Thoracic aorta (tissue), 2 donors: ENCODE results near the gene MYO1E. TPM values are rescaled to one million over a fixed set of nuclear protein-coding genes. Genes with fewer than 3 reads are reported as not detected.

Source experiments
- ATAC-seq: fragments of 150-250 bp; one replicate; pipeline ENCODE4 v1.8.0; 2017; ENCODE audit warnings: low read depth; ENCODE audit not compliant: insufficient number of reproducible peaks, low FRiP score
- DNase-seq: peaks from one replicate; pipeline ENCODE4 v3.0.0-alpha.2; 2020; ENCODE audit warnings: low spot score
- H3K27ac ChIP-seq, 2 donors: fragments of 200-600 bp; sonication (generic); 1 replicate in 1 of 2; 2 replicates in 1 of 2; pipeline ENCODE4 v1.5.1; 2016; ENCODE audit warnings: mild to moderate bottlenecking in 2 of 2, moderate library complexity in 2 of 2
- H3K27me3 ChIP-seq: fragments of 200-600 bp; sonication (generic); replicated peaks from 2 replicates; pipeline ENCODE4 v1.6.0; 2016; ENCODE audit warnings: mild to moderate bottlenecking; ENCODE audit not compliant: insufficient read depth
- H3K36me3 ChIP-seq: fragments of 200-600 bp; sonication (generic); one replicate; pipeline ENCODE4 v1.5.1; 2016
- H3K4me1 ChIP-seq, 2 donors: fragments of 200-600 bp; sonication (generic); 1 replicate in 1 of 2; 2 replicates in 1 of 2; pipeline versions ENCODE4 v1.5.1 to v1.6.0; 2016; ENCODE audit warnings: low read depth in 2 of 2, mild to moderate bottlenecking in 1 of 2; ENCODE audit not compliant: control insufficient read depth in 1 of 2
- H3K4me3 ChIP-seq: fragments of 200-600 bp; sonication (generic); 2 replicates; pipeline ENCODE4 v1.5.1; 2016; ENCODE audit warnings: mild to moderate bottlenecking
- H3K9me3 ChIP-seq: fragments of 200-600 bp; sonication (generic); 2 replicates; pipeline ENCODE4 v1.5.1; 2016
- CTCF ChIP-seq: fragments of 200-600 bp; sonication (generic); IDR thresholded peaks from one replicate; pipeline ENCODE4 v1.5.1; 2019; ENCODE audit warnings: antibody characterized with exemption
- total RNA-seq, 2 donors: library from RNA; depleted of rRNA; stranded (reverse); fragments of >200 nt; gene quantifications; one replicate each; pipeline versions ENCODE4 v1.1.0 to v1.2.3, GENCODE V29; 2016

MYO1E gene
- total RNA-seq, 2 donors from 2014 or later: 56.2 to 121 TPM

- no peaks in the 10 kb centered on the region for H3K9me3 ChIP-seq
- H3K27me3 ChIP-seq: no peaks in the 10 kb centered on the region
- no peak for TF ChIP-seq CTCF
- H3K27ac ChIP-seq: no peak overlapping the region
- peaks cover 18 to 46% of the 10 kb centered on the region in 2 donors for H3K4me1 ChIP-seq
- ATAC-seq (no peak), DNase-seq (no peak)
- no peak overlapping the region for H3K4me3 ChIP-seq
- no peaks in the 10 kb centered on the region for H3K36me3 ChIP-seq
Observed at GRCh38 chr15:59352189-59352588, 20.5 kb downstream of the MYO1E start.

DNA sequence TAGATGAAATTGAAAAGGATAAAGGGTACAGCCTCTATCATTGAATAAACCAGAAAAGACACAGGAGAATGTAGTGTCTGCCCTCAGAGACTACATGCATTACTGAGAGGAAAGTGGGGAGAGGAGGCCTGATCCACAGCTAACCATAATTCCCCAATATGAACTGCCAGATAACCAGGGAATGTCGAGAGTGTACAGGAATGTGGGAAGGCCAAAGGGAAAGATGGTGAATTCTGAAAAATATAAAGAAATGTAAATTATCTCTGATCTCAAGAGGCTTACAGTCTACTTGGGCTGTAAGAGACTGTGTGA is 22.3 kb downstream of the MYO1E start:
- no peak for DNase-seq
- H3K27me3 ChIP-seq: no peaks in the 10 kb centered on the region
- TF ChIP-seq CTCF: no peak
- no peaks in the 10 kb centered on the region for H3K9me3 ChIP-seq
- peaks cover 23 to 59% of the 10 kb centered on the region in 2 donors for H3K4me1 ChIP-seq
- no peaks in the 10 kb centered on the region for H3K36me3 ChIP-seq
- peak overlapping the region; percentile 21 for H3K4me3 ChIP-seq
- ATAC-seq: no peak
- peak overlapping the region; percentile 19 to 63 for H3K27ac ChIP-seq

DNA sequence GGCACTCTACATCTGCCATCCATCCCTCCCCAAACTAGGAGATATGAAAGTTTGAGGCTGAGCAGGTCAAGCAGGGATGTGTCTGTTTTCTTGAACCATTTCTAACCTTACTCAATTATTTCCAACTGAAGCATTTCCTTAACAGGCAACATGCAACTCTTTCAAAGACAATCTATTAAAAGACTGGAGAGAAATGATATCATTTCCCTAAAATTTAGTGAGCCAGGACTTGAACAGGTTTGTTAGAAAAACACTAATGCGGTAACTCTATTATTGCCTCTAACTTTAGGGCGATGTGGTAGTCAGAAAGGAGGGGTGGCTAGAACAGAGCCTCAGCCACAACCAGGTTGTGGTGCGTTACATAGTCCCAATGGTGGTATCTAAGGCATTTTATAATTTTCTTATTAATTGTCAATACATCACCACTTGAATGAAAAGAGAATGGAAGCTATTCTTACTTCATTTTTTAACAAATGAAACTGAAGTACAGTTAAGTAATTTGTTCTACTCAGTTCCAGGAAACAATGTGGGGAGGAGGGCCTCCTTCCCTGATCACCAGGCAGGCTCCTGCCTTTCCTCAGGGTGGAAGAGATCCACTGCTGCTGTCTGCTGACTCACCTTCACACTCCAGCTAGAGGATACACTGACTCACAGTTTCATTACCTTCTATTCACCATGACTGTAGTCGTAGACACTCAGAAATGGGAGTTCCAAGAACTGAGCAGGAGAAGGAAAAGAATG is 22.8 kb downstream of the MYO1E start:
- Histone ChIP-seq H3K4me3 (peak overlapping the region; percentile 21), H3K9me3 (no peaks in the 10 kb centered on the region), H3K27me3 (no peaks in the 10 kb centered on the region), H3K4me1 (peaks cover 24 to 64% of the 10 kb centered on the region in 2 donors), H3K36me3 (no peaks in the 10 kb centered on the region), H3K27ac (peak overlapping the region; percentile 19 to 63)
- ATAC-seq (peak; percentile 90), DNase-seq (peak; percentile 13)
- TF ChIP-seq CTCF: no peak

DNA sequence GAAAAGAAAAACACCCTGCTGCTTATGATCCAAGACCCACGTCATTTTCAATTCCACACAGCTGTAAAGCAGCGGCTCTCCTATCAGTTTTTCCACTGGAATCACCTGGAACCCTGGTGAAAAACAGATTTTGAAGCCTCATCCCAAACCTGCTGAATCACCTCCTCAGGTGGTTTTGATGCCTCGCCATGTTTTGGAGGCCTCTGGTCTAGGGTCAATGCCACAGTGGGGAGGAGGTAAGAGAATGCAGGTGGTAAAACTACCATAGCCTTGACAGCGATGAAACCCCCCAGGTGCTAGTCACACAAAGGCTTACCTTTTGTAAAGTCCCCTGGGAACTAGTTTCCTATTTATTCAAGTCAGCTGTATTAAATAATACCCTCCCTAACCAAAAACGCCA is 24.8 kb downstream of the MYO1E start:
- Histone ChIP-seq H3K36me3 (no peaks in the 10 kb centered on the region), H3K4me3 (no peak overlapping the region), H3K4me1 (peaks cover 24 to 70% of the 10 kb centered on the region in 2 donors), H3K27me3 (no peaks in the 10 kb centered on the region), H3K9me3 (no peaks in the 10 kb centered on the region), H3K27ac (no peak overlapping the region)
- no peak for TF ChIP-seq CTCF
- DNase-seq (no peak), ATAC-seq (no peak)

DNA sequence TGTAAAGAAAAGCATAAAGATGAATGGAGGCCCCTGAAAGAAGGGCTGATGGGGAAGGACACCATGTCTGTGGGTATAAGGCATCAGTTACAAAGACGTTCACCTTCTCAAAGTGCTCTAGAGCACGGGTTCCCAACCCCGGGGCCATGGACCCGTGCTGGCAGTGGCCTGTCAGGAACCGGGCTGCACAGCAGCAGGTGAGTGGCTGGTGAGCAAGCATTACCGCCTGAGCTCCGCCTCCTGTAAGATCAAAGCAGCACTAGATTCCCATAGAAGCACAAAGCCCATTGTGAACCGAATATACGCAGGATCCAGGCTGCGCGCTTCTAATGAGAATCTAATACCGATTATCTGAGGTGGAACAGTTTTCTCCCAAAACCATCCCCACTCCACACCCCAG is 25.7 kb downstream of the MYO1E start:
- no peak for TF ChIP-seq CTCF
- no peaks in the 10 kb centered on the region for H3K27me3 ChIP-seq
- no peak overlapping the region for H3K27ac ChIP-seq
- no peak for DNase-seq
- H3K4me1 ChIP-seq: peaks cover 24 to 67% of the 10 kb centered on the region in 2 donors
- no peak overlapping the region for H3K4me3 ChIP-seq
- ATAC-seq: no peak
- H3K36me3 ChIP-seq: no peaks in the 10 kb centered on the region
- no peaks in the 10 kb centered on the region for H3K9me3 ChIP-seq
